ENCODE results near the gene CACNA2D4. TPM values are rescaled to one million over a fixed set of nuclear protein-coding genes. Genes with fewer than 3 reads are reported as not detected.

Gene CACNA2D4
- total RNA-seq, 3 donors from 2014 or later = 3.9 to 9.3 (median 4.8) TPM

DNA sequence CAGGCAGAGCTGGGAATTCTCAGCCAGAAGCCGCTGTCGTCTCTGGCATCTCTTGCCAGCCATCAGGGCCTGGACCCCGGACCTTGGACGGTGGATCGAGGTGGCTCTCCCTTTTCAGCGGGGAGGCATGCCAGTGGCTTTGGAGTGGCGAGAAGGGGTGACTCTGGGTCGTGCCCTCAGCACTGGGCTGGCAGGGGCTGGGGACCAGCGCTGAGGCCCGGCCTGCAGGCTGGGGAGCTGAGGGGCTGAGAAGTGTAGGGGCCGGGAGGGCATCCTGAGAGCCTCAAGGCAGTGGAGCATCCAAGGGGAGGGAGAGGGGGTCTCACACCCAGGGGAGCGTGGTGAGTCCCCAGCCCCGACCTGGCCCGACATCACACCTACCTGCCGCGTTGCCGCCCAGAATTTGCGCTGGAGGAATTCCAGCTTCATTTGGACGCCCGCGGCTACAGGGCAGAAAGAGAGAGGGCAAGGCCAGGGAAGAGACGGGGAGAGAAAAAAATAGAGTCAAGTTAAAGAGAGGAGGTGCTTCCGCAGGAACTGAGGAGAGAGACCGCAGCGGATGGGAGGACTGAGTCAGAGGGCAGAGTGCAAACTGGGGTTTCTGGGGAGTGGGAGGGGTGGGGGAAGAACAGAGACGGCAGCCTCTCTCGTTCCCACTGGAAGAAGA, 107.0 kb downstream of the CACNA2D4 start:
- Histone ChIP-seq H3K4me3 (no peak overlapping the region), H3K4me1 (ENCODE audit: low read depth) (no peaks in the 10 kb centered on the region), H3K36me3 (ENCODE audit: low read depth) (no peaks in the 10 kb centered on the region), H3K9me3 (no peaks in the 10 kb centered on the region)
- TF ChIP-seq, protein P1, sequence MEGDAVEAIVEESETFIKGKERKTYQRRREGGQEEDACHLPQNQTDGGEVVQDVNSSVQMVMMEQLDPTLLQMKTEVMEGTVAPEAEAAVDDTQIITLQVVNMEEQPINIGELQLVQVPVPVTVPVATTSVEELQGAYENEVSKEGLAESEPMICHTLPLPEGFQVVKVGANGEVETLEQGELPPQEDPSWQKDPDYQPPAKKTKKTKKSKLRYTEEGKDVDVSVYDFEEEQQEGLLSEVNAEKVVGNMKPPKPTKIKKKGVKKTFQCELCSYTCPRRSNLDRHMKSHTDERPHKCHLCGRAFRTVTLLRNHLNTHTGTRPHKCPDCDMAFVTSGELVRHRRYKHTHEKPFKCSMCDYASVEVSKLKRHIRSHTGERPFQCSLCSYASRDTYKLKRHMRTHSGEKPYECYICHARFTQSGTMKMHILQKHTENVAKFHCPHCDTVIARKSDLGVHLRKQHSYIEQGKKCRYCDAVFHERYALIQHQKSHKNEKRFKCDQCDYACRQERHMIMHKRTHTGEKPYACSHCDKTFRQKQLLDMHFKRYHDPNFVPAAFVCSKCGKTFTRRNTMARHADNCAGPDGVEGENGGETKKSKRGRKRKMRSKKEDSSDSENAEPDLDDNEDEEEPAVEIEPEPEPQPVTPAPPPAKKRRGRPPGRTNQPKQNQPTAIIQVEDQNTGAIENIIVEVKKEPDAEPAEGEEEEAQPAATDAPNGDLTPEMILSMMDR (IDR thresholded peaks at IDR 0.05) = no peak
- intact Hi-C loops (cut with DNase I, micrococcal nuclease) = no loop called here
- peak; percentile 37 for ATAC-seq
- peak in 1 of 3 donors; percentile 51 for DNase-seq

GRCh38 chr12:1810931-1811280, 107.5 kb downstream of the CACNA2D4 start:
- TF ChIP-seq, protein P1 (IDR thresholded peaks at IDR 0.05) = no peak
- Histone ChIP-seq H3K4me1 (ENCODE audit: low read depth) (no peaks in the 10 kb centered on the region), H3K9me3 (no peaks in the 10 kb centered on the region), H3K4me3 (no peak overlapping the region), H3K36me3 (ENCODE audit: low read depth) (no peaks in the 10 kb centered on the region)
- intact Hi-C loops (cut with DNase I, micrococcal nuclease) = no loop called here
- ATAC-seq = no peak
- peak in 1 of 3 donors; percentile 44 for DNase-seq

DNA sequence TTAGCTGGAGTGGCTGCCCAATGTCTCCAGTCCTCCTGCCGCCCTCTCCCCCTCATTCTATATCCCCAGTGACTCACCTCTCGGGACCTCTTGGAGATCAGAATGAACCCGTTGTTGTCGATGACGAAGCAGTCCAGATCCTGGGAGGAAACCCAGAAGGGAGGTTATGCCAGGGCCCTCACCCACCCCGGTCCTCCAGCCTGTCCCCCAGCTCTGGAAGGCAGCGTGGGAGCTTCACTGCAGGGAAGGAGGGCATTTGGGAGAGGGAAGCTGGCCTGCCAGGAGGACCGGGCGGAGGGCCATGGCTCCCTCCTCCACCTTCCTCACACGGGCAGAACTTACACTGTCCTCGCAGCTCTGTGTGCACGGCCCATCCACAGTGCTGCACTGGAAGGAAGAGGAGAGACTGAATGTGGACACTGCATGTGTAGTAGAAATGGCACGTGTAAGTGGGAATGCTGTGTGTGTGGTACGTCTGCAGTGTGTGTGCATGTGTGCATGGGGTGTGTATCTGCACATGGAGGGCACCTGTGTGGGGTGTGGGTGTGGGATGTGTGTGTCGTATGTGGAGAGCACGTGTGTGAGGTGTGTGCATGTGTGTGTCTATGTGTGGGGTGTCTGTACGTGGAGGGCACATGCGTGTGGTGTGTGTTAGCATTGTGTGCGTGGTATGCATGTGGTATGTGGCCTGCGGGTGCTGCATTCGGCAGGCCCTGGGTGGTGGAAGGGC, 108.1 kb downstream of the CACNA2D4 start:
- peak in 1 of 3 donors; percentile 33 for DNase-seq
- no peak for ATAC-seq
- Histone ChIP-seq H3K4me1 (ENCODE audit: low read depth) (no peaks in the 10 kb centered on the region), H3K4me3 (no peak overlapping the region), H3K36me3 (ENCODE audit: low read depth) (no peaks in the 10 kb centered on the region), H3K9me3 (no peaks in the 10 kb centered on the region)
- TF ChIP-seq, protein P1 (IDR thresholded peaks at IDR 0.05) = no peak
- intact Hi-C loops (cut with DNase I, micrococcal nuclease) = no loop called here

DNA sequence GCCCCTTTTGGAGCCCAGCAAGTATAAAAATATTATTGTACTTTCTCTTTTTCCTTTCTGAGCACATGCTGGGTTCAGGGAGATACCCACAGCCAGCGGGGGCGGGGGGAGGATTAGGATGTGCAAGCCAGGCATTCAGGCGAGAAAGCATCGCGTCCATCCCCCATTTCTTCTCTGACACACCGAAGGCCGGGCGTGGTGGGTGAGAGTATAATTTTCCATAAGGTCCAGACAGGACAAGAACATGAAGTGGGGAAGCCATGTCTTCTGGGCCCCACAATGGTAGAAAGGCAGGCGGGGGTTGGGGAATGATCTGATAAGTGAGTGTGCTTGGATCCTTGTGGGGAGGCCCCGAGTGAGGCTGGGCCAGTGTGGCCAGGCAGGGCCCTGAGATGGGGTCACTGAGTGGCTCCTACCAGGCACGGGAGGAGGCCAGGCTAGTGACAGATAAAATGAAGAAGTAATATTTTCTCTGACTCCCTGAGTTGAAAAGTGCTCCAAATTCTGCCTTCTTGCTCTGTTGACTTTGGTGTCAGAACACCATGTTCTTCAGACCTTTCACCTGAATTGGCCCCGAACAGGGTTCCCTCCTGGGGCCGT, 108.8 kb downstream of the CACNA2D4 start:
- no peak for ATAC-seq
- Histone ChIP-seq H3K4me1 (ENCODE audit: low read depth) (no peaks in the 10 kb centered on the region), H3K9me3 (no peaks in the 10 kb centered on the region), H3K36me3 (ENCODE audit: low read depth) (no peaks in the 10 kb centered on the region), H3K4me3 (no peak overlapping the region)
- TF ChIP-seq, protein P1 (IDR thresholded peaks at IDR 0.05) = no peak
- intact Hi-C loops (cut with DNase I, micrococcal nuclease) = no loop called here
- peak in 1 of 3 donors; percentile 28 for DNase-seq

DNA sequence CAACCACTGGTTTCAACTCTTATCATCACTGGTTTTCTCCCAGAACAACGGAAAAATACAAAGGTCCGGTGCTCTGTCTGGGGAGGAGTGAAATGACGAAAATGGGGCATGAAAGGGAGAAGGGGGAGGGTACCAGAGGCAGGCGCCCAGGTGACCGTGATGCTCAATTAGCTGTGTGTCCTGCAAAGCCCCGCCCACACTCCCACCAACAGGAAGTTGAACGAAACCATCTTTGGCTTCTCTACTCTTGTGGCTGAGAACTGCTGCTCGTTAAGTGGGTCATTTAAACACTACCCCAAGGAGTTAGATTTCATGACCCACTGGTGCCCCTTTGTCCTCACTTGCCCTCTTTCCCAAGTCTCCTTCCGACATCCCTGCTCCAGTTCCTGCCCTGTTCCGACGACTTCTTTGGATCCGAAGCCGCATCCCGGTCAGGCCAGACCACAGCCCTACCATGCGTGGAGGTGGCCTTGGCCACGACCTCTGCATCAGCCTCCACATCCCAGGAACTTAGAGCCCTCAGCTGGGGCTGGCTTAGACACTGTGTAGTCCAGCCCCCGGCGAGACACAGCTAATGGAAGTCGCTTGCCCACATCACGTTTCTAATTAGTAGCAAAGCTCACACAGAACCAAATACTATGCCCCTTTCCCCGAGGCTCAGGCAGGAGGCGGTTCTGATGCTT, 109.5 kb downstream of the CACNA2D4 start:
- Histone ChIP-seq H3K4me3 (no peak overlapping the region), H3K9me3 (no peaks in the 10 kb centered on the region), H3K36me3 (ENCODE audit: low read depth) (no peaks in the 10 kb centered on the region), H3K4me1 (ENCODE audit: low read depth) (no peaks in the 10 kb centered on the region)
- intact Hi-C loops (cut with DNase I, micrococcal nuclease) = no loop called here
- TF ChIP-seq, protein P1 (IDR thresholded peaks at IDR 0.05) = no peak
- ATAC-seq = no peak
- DNase-seq = peak in 2 of 3 donors; percentile 24 to 35
